HG03196 (cell line): ENCODE results near the gene HAL.

Source experiments
- ATAC-seq: cut with Tn5 transposase; IDR thresholded peaks from one replicate; pipeline ENCODE4 v1.9.1; 2021; ENCODE audit not compliant: unreplicated experiment

Gene HAL

GRCh38 chr12:95942524-95943329 lies 53.4 kb downstream of the HAL start, which contains the start of gene CCDC38:
CCDC38 (minus strand) TSS chr12:95942614; CDS start chr12:95936509, 6,105 bp downstream.
- ATAC-seq: peak; percentile 99

- no peak for ATAC-seq
Observed at GRCh38 chr12:95942101-95942523, 54.0 kb downstream of the HAL start.

- no peak for ATAC-seq
Observed at GRCh38 chr12:95940514-95940913, 55.6 kb downstream of the HAL start.
